ENCODE measurements around the gene AGPAT2.

The AGPAT2 gene

DNA sequence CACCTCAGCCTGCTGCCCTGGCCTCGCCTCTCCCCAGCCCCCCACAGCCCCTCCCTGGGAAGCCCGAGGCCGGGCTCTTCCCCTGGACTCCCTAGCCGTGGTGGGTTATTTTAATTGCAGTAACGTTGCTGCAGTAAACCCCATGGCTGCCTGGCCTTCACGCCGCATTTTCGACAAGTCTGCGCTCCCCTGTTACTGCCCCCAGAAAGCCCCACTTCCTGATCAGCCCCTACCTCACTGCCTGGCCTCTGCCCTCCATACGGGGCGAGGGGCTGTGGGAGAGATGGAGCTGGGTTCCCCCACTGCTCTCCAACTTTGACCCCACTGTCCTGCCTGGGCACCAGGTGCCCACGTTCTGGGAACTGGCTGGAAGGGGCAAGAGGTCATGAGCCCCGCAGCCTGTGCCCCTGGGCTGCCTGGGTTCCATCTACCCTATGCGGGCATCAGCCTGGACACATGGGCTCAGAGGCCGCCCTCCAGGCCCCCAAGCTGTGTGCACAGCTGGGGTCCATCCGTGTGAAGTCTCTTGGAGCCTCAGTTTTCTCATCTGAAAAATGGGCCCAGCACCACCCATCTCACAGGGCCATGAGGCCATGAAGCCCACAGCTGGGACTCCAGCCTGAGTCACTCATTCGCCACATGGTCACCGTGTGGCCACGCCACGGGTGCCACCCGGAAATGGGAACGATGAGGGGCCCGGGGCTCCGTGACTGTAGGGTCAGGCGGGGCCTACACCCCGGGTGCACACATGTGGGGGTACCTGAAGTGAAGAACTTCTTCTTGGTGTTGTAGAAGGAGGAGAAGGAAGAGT, 13.1 kb downstream of the AGPAT2 start:
- Histone ChIP-seq H3K27me3 (ENCODE audit: control insufficient read depth, insufficient read depth, low read length) (no peaks in the 10 kb centered on the region), H3K36me3 (ENCODE audit: control insufficient read depth, insufficient read depth, low read length) (peaks cover 16% of the 10 kb centered on the region), H3K4me1 (ENCODE audit: control insufficient read depth, insufficient read depth, low read length) (no peaks in the 10 kb centered on the region), H3K9ac (ENCODE audit: low read depth, low read length) (no peak overlapping the region), H3K4me3 (ENCODE audit: low read depth, low read length) (no peak overlapping the region), H3K9me3 (ENCODE audit: control insufficient read depth, insufficient read depth, low read length) (no peaks in the 10 kb centered on the region)

DNA sequence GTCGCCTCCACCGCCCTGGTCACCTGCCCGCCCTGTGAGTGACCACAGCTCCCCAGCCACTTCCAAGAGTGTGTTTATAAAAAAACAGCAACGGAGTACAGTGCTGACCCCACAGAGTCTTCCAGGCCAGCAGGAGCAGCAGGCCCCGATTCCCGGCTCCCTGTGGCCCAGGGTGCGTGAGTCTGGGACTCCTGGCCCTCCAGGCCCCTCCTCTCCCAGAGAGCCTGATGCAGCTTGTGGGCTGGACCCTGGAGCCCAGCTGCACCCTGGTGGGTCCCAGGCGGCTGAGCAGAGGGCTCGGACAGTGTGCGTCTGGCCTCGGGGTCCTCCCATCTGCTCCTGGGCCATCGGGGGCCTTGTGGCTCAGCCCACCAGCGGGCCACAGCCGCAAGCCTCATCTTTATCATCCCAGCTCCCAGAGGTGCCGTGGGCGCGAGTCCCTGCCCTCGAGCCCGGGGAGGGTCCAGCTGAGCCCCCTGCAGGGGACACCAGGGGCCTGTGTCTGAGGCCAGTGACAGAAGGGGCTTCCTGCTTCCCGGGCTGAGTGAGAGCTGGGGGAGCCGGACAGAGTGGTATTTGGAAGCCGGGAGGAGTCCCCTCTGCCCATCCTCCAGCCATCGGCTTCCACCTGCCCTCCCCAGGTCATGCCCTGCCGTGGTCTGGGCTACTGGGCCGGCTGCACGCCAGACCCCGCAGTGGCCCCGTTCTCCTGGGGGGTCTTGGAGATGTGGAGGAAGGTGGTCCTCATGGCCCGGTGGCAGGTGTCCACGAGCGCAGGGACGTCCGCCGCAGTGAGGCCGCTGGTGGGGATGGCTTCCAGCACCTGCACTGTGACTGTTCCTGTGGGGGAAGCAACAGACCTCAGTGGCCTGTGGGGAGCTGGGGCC, 13.9 kb downstream of the AGPAT2 start:
- Histone ChIP-seq H3K9ac (ENCODE audit: low read depth, low read length) (no peak overlapping the region), H3K4me3 (ENCODE audit: low read depth, low read length) (no peak overlapping the region), H3K9me3 (ENCODE audit: control insufficient read depth, insufficient read depth, low read length) (no peaks in the 10 kb centered on the region), H3K36me3 (ENCODE audit: control insufficient read depth, insufficient read depth, low read length) (peaks cover 16% of the 10 kb centered on the region), H3K4me1 (ENCODE audit: control insufficient read depth, insufficient read depth, low read length) (no peaks in the 10 kb centered on the region), H3K27me3 (ENCODE audit: control insufficient read depth, insufficient read depth, low read length) (no peaks in the 10 kb centered on the region)

DNA sequence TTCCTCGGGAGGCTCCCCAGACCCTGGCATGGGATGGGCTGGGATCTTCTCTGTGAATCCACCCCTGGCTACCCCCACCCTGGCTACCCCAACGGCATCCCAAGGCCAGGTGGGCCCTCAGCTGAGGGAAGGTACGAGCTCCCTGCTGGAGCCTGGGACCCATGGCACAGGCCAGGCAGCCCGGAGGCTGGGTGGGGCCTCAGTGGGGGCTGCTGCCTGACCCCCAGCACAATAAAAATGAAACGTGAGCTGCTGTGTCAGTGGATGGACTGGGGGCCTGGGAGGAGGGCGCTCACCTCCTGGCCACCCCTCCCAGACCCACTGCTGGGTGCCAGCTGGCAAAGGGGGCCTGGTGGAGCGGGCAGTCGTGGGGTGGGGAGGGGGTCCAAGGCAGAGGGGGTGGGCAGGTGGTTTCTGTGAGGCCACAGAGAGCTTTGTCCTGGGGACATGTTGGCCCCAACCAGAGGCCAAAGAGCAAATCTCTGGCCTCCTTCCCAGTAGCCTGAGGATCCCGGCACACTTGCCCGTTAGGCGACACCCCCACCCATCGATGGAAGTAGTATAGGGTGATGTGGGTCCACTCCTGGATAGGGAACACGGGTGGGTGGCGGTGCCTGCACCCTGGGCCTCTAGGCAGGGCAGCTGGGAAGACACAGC, 14.7 kb downstream of the AGPAT2 start:
- Histone ChIP-seq H3K36me3 (ENCODE audit: control insufficient read depth, insufficient read depth, low read length) (peaks cover 16% of the 10 kb centered on the region), H3K9ac (ENCODE audit: low read depth, low read length) (no peak overlapping the region), H3K4me3 (ENCODE audit: low read depth, low read length) (no peak overlapping the region), H3K4me1 (ENCODE audit: control insufficient read depth, insufficient read depth, low read length) (no peaks in the 10 kb centered on the region), H3K27me3 (ENCODE audit: control insufficient read depth, insufficient read depth, low read length) (no peaks in the 10 kb centered on the region), H3K9me3 (ENCODE audit: control insufficient read depth, insufficient read depth, low read length) (no peaks in the 10 kb centered on the region)

DNA sequence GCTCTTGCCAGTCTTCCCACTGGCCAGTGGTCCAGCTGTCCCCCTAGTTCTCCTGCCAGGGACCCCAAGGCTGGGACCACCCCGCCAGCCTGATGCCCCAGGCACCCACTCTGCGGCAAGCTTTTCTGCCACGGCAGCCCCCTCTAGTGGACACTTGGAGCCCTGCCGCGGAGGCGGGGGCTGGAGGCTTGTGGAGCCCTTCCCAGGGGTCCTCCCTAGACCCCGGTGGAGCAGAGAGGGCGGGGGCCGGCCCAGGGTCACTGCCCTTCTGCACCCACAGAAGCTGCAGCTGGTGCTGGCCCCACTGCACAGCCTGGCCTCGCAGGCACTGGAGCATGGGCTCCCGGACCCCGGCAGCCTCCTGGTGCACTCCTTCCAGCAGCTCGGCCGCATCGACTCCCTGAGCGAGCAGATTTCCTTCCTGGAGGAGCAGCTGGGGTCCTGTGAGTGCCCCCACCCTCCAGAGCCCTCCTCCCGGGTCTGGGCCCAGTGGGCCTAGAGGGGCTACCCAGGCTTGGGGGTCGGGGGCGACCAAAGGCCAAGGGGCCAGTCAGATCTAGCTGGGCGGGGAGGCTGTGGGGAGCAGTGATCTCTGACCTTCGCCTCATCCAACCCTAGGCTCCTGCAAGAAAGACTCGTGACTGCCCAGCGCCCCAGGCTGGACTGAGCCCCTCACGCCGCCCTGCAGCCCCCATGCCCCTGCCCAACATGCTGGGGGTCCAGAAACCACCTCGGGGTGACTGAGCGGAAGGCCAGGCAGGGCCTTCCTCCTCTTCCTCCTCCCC, 15.4 kb downstream of the AGPAT2 start:
- Histone ChIP-seq H3K4me1 (ENCODE audit: control insufficient read depth, insufficient read depth, low read length) (no peaks in the 10 kb centered on the region), H3K36me3 (ENCODE audit: control insufficient read depth, insufficient read depth, low read length) (peaks cover 16% of the 10 kb centered on the region), H3K27me3 (ENCODE audit: control insufficient read depth, insufficient read depth, low read length) (no peaks in the 10 kb centered on the region), H3K9ac (ENCODE audit: low read depth, low read length) (no peak overlapping the region), H3K9me3 (ENCODE audit: control insufficient read depth, insufficient read depth, low read length) (no peaks in the 10 kb centered on the region), H3K4me3 (ENCODE audit: low read depth, low read length) (no peak overlapping the region)

DNA sequence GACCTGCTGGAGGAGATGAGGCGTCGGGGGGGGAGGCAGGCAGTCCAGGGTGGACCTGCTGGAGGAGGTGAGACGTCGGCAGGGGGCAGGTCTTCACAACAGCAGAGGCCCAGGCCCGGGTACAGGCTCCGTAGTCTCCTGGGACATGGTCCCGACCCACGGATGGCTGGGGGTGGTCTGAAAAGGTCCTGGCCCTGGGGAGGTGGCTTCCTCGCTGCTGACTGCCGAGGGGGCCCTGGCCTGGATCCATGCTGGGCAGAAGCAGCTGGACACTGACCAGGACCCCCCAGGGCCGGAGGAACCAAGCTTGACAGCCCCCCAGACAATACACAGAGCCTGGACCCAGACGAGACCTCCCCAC, 16.0 kb downstream of the AGPAT2 start:
- no peaks in the 10 kb centered on the region for H3K27me3 ChIP-seq (ENCODE audit: control insufficient read depth, insufficient read depth, low read length)
- peaks cover 16% of the 10 kb centered on the region for H3K36me3 ChIP-seq (ENCODE audit: control insufficient read depth, insufficient read depth, low read length)
- no peaks in the 10 kb centered on the region for H3K4me1 ChIP-seq (ENCODE audit: control insufficient read depth, insufficient read depth, low read length)
- H3K9ac ChIP-seq (ENCODE audit: low read depth, low read length), result no peak overlapping the region
- no peak overlapping the region for H3K4me3 ChIP-seq (ENCODE audit: low read depth, low read length)
- no peaks in the 10 kb centered on the region for H3K9me3 ChIP-seq (ENCODE audit: control insufficient read depth, insufficient read depth, low read length)

DNA sequence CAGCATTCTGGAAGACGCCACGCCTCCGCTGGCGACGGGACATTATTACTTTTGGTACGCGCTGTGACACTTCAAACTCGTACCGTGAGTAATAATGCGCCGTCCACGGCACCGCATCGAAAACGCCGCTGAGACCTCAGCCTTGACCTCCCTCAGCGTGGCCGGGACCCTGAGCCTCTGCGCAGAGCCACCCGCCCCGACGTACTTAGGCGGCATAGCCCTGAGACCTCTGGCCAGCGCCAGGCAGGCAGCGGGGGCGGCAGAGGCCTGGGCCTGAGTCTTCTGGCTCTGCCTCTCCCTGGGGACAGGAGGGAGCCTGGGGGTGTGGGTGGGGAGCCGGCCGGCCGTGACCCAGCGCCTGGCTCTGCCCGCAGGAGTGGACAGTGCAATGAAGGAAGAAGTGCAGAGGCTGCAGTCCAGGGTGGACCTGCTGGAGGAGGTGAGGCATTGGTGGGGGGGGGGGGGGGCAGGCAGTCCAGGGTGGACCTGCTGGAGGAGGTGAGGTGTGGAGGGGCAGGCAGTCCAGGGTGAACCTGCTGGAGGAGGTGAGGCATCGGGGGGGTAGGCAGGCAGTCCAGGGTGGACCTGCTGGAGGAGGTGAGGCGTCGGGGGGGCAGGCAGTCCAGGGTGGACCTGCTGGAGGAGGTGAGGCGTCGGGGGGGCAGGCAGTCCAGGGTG, 16.5 kb downstream of the AGPAT2 start:
- no peak overlapping the region for H3K9ac ChIP-seq (ENCODE audit: low read depth, low read length)
- no peaks in the 10 kb centered on the region for H3K9me3 ChIP-seq (ENCODE audit: control insufficient read depth, insufficient read depth, low read length)
- peaks cover 16% of the 10 kb centered on the region for H3K36me3 ChIP-seq (ENCODE audit: control insufficient read depth, insufficient read depth, low read length)
- no peak overlapping the region for H3K4me3 ChIP-seq (ENCODE audit: low read depth, low read length)
- no peaks in the 10 kb centered on the region for H3K27me3 ChIP-seq (ENCODE audit: control insufficient read depth, insufficient read depth, low read length)
- H3K4me1 ChIP-seq (ENCODE audit: control insufficient read depth, insufficient read depth, low read length), result no peaks in the 10 kb centered on the region

DNA sequence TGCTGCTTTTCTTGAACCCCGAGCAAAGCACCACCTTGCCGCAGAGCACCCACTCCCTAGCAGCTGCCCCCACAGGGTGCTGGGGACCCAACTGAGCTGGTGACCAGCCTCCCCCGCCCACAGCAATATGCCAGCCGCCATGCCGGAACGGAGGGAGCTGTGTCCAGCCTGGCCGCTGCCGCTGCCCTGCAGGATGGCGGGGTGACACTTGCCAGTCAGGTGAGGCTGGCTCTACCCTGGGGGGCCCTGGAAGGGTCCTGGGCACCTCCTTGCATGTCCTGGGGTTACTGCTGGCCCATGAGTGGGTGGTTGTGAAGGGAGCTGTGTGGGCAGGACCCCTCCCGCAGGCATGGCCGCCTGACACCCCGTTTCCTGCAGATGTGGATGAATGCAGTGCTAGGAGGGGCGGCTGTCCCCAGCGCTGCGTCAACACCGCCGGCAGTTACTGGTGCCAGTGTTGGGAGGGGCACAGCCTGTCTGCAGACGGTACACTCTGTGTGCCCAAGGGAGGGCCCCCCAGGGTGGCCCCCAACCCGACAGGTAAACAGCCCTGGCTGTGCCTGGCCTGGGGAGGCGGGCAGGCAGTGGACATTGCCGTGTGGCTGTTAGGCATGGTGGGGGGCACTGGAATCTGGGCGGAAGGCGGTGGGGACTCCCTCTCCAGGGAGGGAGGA, 17.3 kb downstream of the AGPAT2 start:
- no peak overlapping the region for H3K9ac ChIP-seq (ENCODE audit: low read depth, low read length)
- H3K36me3 ChIP-seq (ENCODE audit: control insufficient read depth, insufficient read depth, low read length), result peaks cover 16% of the 10 kb centered on the region

DNA sequence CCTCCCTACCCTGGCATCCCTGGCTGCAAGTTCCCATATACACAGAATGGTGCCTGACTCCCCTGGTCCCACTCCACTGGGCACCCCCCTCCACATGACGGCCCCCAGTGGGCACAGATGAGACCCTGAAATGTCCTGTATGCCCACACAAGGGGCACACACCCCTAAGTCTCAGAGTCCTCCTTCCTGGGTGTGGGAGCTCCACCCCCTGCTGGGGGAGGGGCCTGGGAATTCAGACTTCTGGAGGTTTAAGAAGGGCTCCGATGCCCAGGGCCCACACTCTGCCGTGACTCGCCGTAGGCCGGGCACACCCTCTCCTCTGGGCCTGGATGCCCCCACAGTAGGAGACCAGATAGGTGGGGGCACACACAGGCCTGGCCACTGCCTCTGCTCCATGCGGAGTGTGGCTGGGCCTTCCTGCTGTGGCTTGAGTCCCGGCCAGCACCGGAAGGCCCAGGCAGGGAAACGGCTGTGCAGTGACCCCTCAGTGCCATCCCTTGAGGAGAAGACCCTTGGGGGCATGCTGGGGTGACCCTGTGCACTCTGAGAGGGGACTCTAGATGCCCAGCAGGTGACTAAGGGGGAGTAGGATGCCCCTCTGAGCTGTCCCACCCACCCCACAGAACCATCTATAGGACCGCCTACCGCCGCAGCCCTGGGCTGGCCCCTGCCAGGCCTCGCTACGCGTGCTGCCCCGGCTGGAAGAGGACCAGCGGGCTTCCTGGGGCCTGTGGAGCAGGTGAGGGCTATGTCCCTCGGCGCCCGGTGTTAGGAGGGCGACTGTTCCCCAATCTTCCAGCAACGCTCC, 18.1 kb downstream of the AGPAT2 start:
- H3K9me3 ChIP-seq (ENCODE audit: control insufficient read depth, insufficient read depth, low read length), result no peaks in the 10 kb centered on the region
- H3K9ac ChIP-seq (ENCODE audit: low read depth, low read length), result no peak overlapping the region
- peaks cover 8% of the 10 kb centered on the region for H3K36me3 ChIP-seq (ENCODE audit: control insufficient read depth, insufficient read depth, low read length)
- no peaks in the 10 kb centered on the region for H3K4me1 ChIP-seq (ENCODE audit: control insufficient read depth, insufficient read depth, low read length)
- H3K4me3 ChIP-seq (ENCODE audit: low read depth, low read length), result no peak overlapping the region
- H3K27me3 ChIP-seq (ENCODE audit: control insufficient read depth, insufficient read depth, low read length), result no peaks in the 10 kb centered on the region

More for the DNA sequence above, 17.3 kb downstream of the AGPAT2 start:
- no peaks in the 10 kb centered on the region for H3K9me3 ChIP-seq (ENCODE audit: control insufficient read depth, insufficient read depth, low read length)
- no peak overlapping the region for H3K4me3 ChIP-seq (ENCODE audit: low read depth, low read length)
- no peaks in the 10 kb centered on the region for H3K27me3 ChIP-seq (ENCODE audit: control insufficient read depth, insufficient read depth, low read length)
- H3K4me1 ChIP-seq (ENCODE audit: control insufficient read depth, insufficient read depth, low read length), result no peaks in the 10 kb centered on the region

DNA sequence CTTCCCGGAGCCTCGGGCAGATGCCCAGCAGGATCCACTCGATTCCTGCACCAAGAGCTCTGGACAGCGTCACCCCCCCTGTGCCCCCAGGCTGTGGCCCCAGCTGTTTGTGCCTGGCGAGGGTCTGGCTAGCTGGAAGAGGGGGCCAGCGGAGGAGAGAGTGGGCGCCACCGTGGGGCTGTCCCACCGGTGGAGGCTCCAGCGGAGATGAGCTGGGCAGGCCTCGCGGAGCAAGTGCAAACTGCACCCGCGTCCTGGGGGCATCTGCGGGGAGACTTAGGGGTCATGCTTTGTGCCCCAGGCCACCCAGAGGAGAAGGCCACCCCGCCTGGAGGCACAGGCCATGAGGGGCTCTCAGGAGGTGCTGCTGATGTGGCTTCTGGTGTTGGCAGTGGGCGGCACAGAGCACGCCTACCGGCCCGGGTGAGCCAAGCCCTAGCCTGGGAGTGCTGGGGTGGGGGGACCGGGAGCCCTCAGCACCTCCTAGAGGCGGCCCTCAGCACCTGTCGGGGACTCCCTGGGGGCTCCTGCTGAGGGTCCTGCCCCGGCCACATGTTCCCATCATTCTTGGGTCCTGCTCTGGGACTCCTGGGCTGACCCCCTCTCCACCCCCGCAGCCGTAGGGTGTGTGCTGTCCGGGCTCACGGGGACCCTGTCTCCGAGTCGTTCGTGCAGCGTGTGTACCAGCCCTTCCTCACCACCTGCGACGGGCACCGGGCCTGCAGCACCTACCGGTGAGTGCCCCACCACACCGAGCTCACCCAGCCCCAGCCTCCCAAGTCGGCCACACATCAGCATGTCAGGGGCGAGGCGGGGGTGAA, 19.1 kb downstream of the AGPAT2 start:
- Histone ChIP-seq H3K4me3 (ENCODE audit: low read depth, low read length) (no peak overlapping the region), H3K4me1 (ENCODE audit: control insufficient read depth, insufficient read depth, low read length) (no peaks in the 10 kb centered on the region), H3K36me3 (ENCODE audit: control insufficient read depth, insufficient read depth, low read length) (peaks cover 2% of the 10 kb centered on the region), H3K9ac (ENCODE audit: low read depth, low read length) (no peak overlapping the region), H3K27me3 (ENCODE audit: control insufficient read depth, insufficient read depth, low read length) (no peaks in the 10 kb centered on the region), H3K9me3 (ENCODE audit: control insufficient read depth, insufficient read depth, low read length) (no peaks in the 10 kb centered on the region)
